GM18858 (cell line): ENCODE measurements around the gene KCNK5.

Experiments used
- ATAC-seq: cut with Tn5 transposase; IDR thresholded peaks from one replicate; pipeline ENCODE4 v1.9.1; 2021; ENCODE audit not compliant: unreplicated experiment

The KCNK5 gene

GRCh38 chr6:39228992-39229767 lies at the start of gene KCNK5:
KCNK5 (minus strand) TSS chr6:39229475; CDS start chr6:39229111, 364 bp downstream.
- peak; percentile 66 for ATAC-seq

- no peak for ATAC-seq
These were observed 47.2 kb upstream of the KCNK5 start for GRCh38 chr6:39276379-39276995.

- ATAC-seq = no peak
These were observed 45.6 kb upstream of the KCNK5 start for GRCh38 chr6:39274903-39275302.

- no peak for ATAC-seq
These were observed 45.2 kb upstream of the KCNK5 start for GRCh38 chr6:39274471-39274870.

- no peak for ATAC-seq
These were observed 44.1 kb upstream of the KCNK5 start for GRCh38 chr6:39273406-39273821.

- ATAC-seq = no peak
These were observed 40.7 kb upstream of the KCNK5 start for GRCh38 chr6:39269961-39270360.

- no peak for ATAC-seq
These were observed 39.4 kb upstream of the KCNK5 start for GRCh38 chr6:39268721-39269120.

- ATAC-seq = no peak
These were observed 38.9 kb upstream of the KCNK5 start for GRCh38 chr6:39268171-39268570.

GRCh38 chr6:39266782-39267355 lies 37.6 kb upstream of the KCNK5 start:
- ATAC-seq = no peak

GRCh38 chr6:39266375-39266774 lies 37.1 kb upstream of the KCNK5 start:
- ATAC-seq = no peak

- ATAC-seq = no peak
These were observed 34.2 kb upstream of the KCNK5 start for GRCh38 chr6:39263303-39264037.

- ATAC-seq = no peak
These were observed 32.5 kb upstream of the KCNK5 start for GRCh38 chr6:39261751-39262150.

- ATAC-seq = no peak
These were observed 31.7 kb upstream of the KCNK5 start for GRCh38 chr6:39260953-39261352.

- ATAC-seq = no peak
These were observed 31.2 kb upstream of the KCNK5 start for GRCh38 chr6:39260456-39260855.

GRCh38 chr6:39256294-39256940 lies 27.1 kb upstream of the KCNK5 start:
- ATAC-seq = no peak

- no peak for ATAC-seq
These were observed 25.8 kb upstream of the KCNK5 start for GRCh38 chr6:39254999-39255535.

- ATAC-seq = no peak
These were observed 22.1 kb upstream of the KCNK5 start for GRCh38 chr6:39251406-39251805.

GRCh38 chr6:39250507-39250906 lies 21.2 kb upstream of the KCNK5 start:
- ATAC-seq = no peak

- no peak for ATAC-seq
These were observed 20.0 kb upstream of the KCNK5 start for GRCh38 chr6:39249278-39249677.

- no peak for ATAC-seq
These were observed 18.5 kb upstream of the KCNK5 start for GRCh38 chr6:39247667-39248194.

GRCh38 chr6:39243809-39244208 lies 14.5 kb upstream of the KCNK5 start:
- no peak for ATAC-seq
